Heart left ventricle (tissue), 16 donors: Measurements from ENCODE around the gene ZBTB40. TPM values are rescaled to one million over a fixed set of nuclear protein-coding genes. Genes with fewer than 3 reads are reported as not detected.
A peak's percentile ranks its signal among the peaks of the same experiment; 100 is the strongest.

ENCODE experiments used
- ATAC-seq, 4 donors: fragments of 200-7000 bp; cut with Tn5 transposase; one replicate each; pipeline ENCODE4 v1.9.1; 2020 to 2022; ENCODE audit warnings: moderate library complexity in 4 of 4, mild to moderate bottlenecking in 3 of 4, moderate number of reproducible peaks in 1 of 4
- DNase-seq, 5 donors: peaks; one replicate each; pipeline ENCODE4 v3.0.0-alpha.2; 2020
- H3K27ac ChIP-seq, 12 donors: fragments of 200-600 bp; sonication (generic) in 4 of 12; one replicate each; pipeline versions ENCODE4 v1.5.0 to v1.8.0; 2016 to 2022; ENCODE audit warnings: mild to moderate bottlenecking in 2 of 12
- H3K27me3 ChIP-seq, 9 donors: fragments of 200-600 bp; sonication (generic) in 2 of 9; one replicate each; pipeline versions ENCODE4 v1.5.1 to v1.8.0; 2016 to 2022; ENCODE audit warnings: mild to moderate bottlenecking in 3 of 9
- H3K36me3 ChIP-seq, 9 donors: fragments of 200-600 bp; sonication (generic) in 2 of 9; one replicate each; pipeline versions ENCODE4 v1.5.0 to v1.8.0; 2018 to 2022; ENCODE audit warnings: mild to moderate bottlenecking in 2 of 9
- H3K4me1 ChIP-seq, 12 donors: fragments of 200-600 bp; sonication (generic) in 4 of 12; one replicate each; pipeline versions ENCODE4 v1.5.0 to v1.8.0; 2016 to 2022; ENCODE audit warnings: mild to moderate bottlenecking in 3 of 12
- H3K4me3 ChIP-seq, 12 donors: fragments of 200-600 bp; sonication (generic) in 4 of 12; one replicate each; pipeline versions ENCODE4 v1.5.0 to v1.8.0; 2017 to 2022; ENCODE audit warnings: mild to moderate bottlenecking in 9 of 12, moderate library complexity in 4 of 12
- H3K9me3 ChIP-seq, 12 donors: fragments of 200-600 bp; sonication (generic) in 4 of 12; one replicate each; pipeline versions ENCODE4 v1.5.0 to v1.8.0; 2016 to 2022; ENCODE audit warnings: mild to moderate bottlenecking in 1 of 12
- WGBS, 4 donors: extraction: QIAGEN DNeasy Blood & Tissue Kit in 2 of 4; methylation state at CpG; one replicate each; pipeline versions ENCODE4 v1.1.5 to v1.1.7; 2013 to 2018; 5-methylcytosine and 5-hydroxymethylcytosine counted together
- intact Hi-C, 10 donors: fragments of 100-400 bp; cut with DNase I; formaldehyde crosslinking; loops; one replicate each; pipeline versions ENCODE4 v1.11.1 to v1.14.2; 2022
- polyA plus RNA-seq, 2 donors: library from polyadenylated mRNA; stranded (reverse); fragments of 200-250 nt; gene quantifications; one replicate each; pipeline ENCODE4 v1.2.3, GENCODE V29; 2013
- total RNA-seq, 9 donors: library from RNA; depleted of rRNA in 2 of 9; stranded (reverse); fragments of >200 nt in 2 of 9; fragmentation: NEBNext Ultra II Directional in 3 of 9; extraction: Animal tissue kit (Norgen Biotek cat#: 25700) in 3 of 9; gene quantifications; one replicate each; pipeline versions ENCODE4 v1.1.0 to v1.2.4, GENCODE V29; 2016 to 2023
- TF ChIP-seq, protein P1 (sequence below), 12 donors: fragments of 200-600 bp; sonication (generic) in 4 of 12; IDR thresholded peaks; one replicate each; pipeline versions ENCODE4 v1.5.0 to v1.8.0; 2018 to 2022; ENCODE audit warnings: antibody characterized with exemption in 12 of 12, mild to moderate bottlenecking in 5 of 12
- donor health status: ischemic (EF 13 %, LVEDD 7.1; RV severe dilation, severe dysfunction).
- donor health status: healthy with polysubstance abuse.
- donor health status: DM: no; HTN: yes; CAD: no.
- donor health status: DM: no; HTN: no; CAD: no.
- donor health status: ischemic (EF 25% LVEDD 6.9; RV normal size, moderate dysfunction).
- donor health status: ischemic (EF 25% LVEDD 5.7; RV mildly dilated, moderate dysfunction).
- donor health status: healthy.
- donor health status: DM: yes; HTN: yes; CAD: no.
- donor health status: ischemic (EF 35%, LVEDD 5.7; RV mildly dilated, moderate dysfunction).
- donor health status: nonischemic (EF 11% LVEDD 7.7; RV severe dilation, severe dysfunction).
- donor health status: DM: yes; HTN: yes; CAD: no.
- donor health status: PGD.
- donor health status: ischemic (EF 29% LVEDD 5.4; RV normal size, mild dysfunction).
- donor health status: nonischemic (EF 23%, LVEDD 6.1; RV moderate dilation, normal function).

Gene ZBTB40
- total and polyA plus RNA-seq, 11 donors = 4.6 to 17.7 (median 15.1) TPM

- TF ChIP-seq, protein P1, sequence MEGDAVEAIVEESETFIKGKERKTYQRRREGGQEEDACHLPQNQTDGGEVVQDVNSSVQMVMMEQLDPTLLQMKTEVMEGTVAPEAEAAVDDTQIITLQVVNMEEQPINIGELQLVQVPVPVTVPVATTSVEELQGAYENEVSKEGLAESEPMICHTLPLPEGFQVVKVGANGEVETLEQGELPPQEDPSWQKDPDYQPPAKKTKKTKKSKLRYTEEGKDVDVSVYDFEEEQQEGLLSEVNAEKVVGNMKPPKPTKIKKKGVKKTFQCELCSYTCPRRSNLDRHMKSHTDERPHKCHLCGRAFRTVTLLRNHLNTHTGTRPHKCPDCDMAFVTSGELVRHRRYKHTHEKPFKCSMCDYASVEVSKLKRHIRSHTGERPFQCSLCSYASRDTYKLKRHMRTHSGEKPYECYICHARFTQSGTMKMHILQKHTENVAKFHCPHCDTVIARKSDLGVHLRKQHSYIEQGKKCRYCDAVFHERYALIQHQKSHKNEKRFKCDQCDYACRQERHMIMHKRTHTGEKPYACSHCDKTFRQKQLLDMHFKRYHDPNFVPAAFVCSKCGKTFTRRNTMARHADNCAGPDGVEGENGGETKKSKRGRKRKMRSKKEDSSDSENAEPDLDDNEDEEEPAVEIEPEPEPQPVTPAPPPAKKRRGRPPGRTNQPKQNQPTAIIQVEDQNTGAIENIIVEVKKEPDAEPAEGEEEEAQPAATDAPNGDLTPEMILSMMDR (IDR thresholded peaks at IDR 0.05) = no peak
- DNase-seq (peak in 2 of 5 donors; percentile 35 to 63), ATAC-seq (peak; percentile 52 to 68 (median 58))
- 17 to 32% (median 21%) methylated on average over 7 of the region's 7 CpGs for WGBS, 4 donors
- H3K9me3 ChIP-seq = no peaks in the 10 kb centered on the region
- peaks cover 0 to 15% (median 6%) of the 10 kb centered on the region in 12 donors for H3K4me1 ChIP-seq
- intact Hi-C loops = no loop called here
- peak overlapping the region in 1 of 12 donors; percentile 15 for H3K27ac ChIP-seq
- no peaks in the 10 kb centered on the region for H3K27me3 ChIP-seq
- H3K36me3 ChIP-seq = no peaks in the 10 kb centered on the region
- no peak overlapping the region for H3K4me3 ChIP-seq
These were observed 128.0 kb downstream of the ZBTB40 start for GRCh38 chr1:22579541-22580155.

Other genes starting within 250 kb of the ZBTB40 start
- gene EPHA8, start 111.6 kb downstream of the ZBTB40 start, total RNA-seq = under 1 TPM in 2 of 9 donors, not detected in 7; 0.08 to 0.12 TPM
- gene EPHA8, start 111.6 kb downstream of the ZBTB40 start, polyA plus RNA-seq = not detected
- 100 to 1,000 TPM in 2 of 9 donors, 10 to 100 TPM in 7; 24.8 to 675 (median 57.0) TPM for gene C1QA, start 184.8 kb downstream of the ZBTB40 start, total RNA-seq
- gene C1QA, start 184.8 kb downstream of the ZBTB40 start, polyA plus RNA-seq = 10 to 100 TPM; 26.4 to 46.6 TPM
- gene C1QC, start 191.8 kb downstream of the ZBTB40 start, total RNA-seq = 100 to 1,000 TPM in 3 of 9 donors, 10 to 100 TPM in 6; 20.9 to 674 (median 50.6) TPM
- 10 to 100 TPM; 13.9 to 50.0 TPM for gene C1QC, start 191.8 kb downstream of the ZBTB40 start, polyA plus RNA-seq
- gene C1QB, start 201.4 kb downstream of the ZBTB40 start, total RNA-seq = 100 to 1,000 TPM in 3 of 9 donors, 10 to 100 TPM in 6; 16.6 to 667 (median 81.4) TPM
- 10 to 100 TPM; 25.9 to 61.9 TPM for gene C1QB, start 201.4 kb downstream of the ZBTB40 start, polyA plus RNA-seq